HEK293 (cell line): ENCODE measurements around the gene GAPVD1.
A peak's percentile ranks its signal among the peaks of the same experiment; 100 is the strongest.

Experiments used
- CTCF ChIA-PET: fragments of 350-600 bp; formaldehyde crosslinking; extraction: SDS; loops from one replicate; lab custom pipeline; 2021; ENCODE audit warnings: antibody characterized with exemption; lab: Yijun Ruan, JAX
- POLR2A ChIA-PET: fragments of 300-600 bp; formaldehyde crosslinking; extraction: SDS; loops from one replicate; lab custom pipeline; 2020; ENCODE audit warnings: antibody characterized with exemption, inconsistent platforms; lab: Yijun Ruan, JAX
- H3K27ac ChIP-seq: fragments of 200-500 bp; sonication (Bioruptor generic); 2 replicates; pipeline ENCODE4 v1.5.1; 2014; ENCODE audit warnings: low read depth, low read length, control low read depth, inconsistent platforms; ENCODE audit errors: extremely low read depth
- H3K36me3 ChIP-seq, 2 experiments: fragments of 200-500 bp in 1 of 2; sonication (Bioruptor generic) in 1 of 2; 1 replicate in 1 of 2; 2 replicates in 1 of 2; pipeline ENCODE4 v1.5.1; 2014 to 2017; ENCODE audit warnings: inconsistent platforms in 2 of 2, low read length in 2 of 2; ENCODE audit not compliant: control insufficient read depth in 2 of 2, insufficient read depth in 1 of 2
- H3K4me1 ChIP-seq: fragments of 200-500 bp; sonication (Bioruptor generic); 2 replicates; pipeline ENCODE4 v1.5.1; 2014; ENCODE audit warnings: mild to moderate bottlenecking, low read length, inconsistent platforms; ENCODE audit not compliant: control insufficient read depth, insufficient read depth
- H3K4me3 ChIP-seq: 2 replicates; pipeline ENCODE4 v1.5.1; 2011; ENCODE audit warnings: low read depth, mild to moderate bottlenecking, control low read depth, low read length, moderate library complexity
- H3K9me3 ChIP-seq: fragments of 200-500 bp; sonication (Bioruptor generic); 2 replicates; pipeline ENCODE4 v1.5.1; 2014; ENCODE audit warnings: low read depth, low read length, inconsistent platforms; ENCODE audit not compliant: control insufficient read depth, insufficient read depth
- ELK4 ChIP-seq: IDR thresholded peaks from 2 replicates; pipeline ENCODE4 v1.6.1; 2011; ENCODE audit warnings: mild to moderate bottlenecking, low read depth, low read length, borderline replicate concordance
- GLIS1 ChIP-seq: fragments of 450-650 bp; formaldehyde crosslinking; IDR thresholded peaks from 2 replicates; pipeline ENCODE4 v1.5.1; 2016; ENCODE audit warnings: missing biosample characterization, missing genetic modification characterization
- GLIS2 ChIP-seq: fragments of 450-650 bp; formaldehyde crosslinking; IDR thresholded peaks from 2 replicates; pipeline ENCODE4 v1.5.1; 2016; ENCODE audit warnings: missing biosample characterization, missing genetic modification characterization
- WT1 ChIP-seq: fragments of 450-650 bp; formaldehyde crosslinking; IDR thresholded peaks from 2 replicates; pipeline ENCODE4 v1.5.1; 2016; ENCODE audit warnings: missing biosample characterization, missing genetic modification characterization
- YY2 ChIP-seq: fragments of 450-650 bp; formaldehyde crosslinking; IDR thresholded peaks from 2 replicates; pipeline ENCODE4 v1.5.1; 2016; ENCODE audit warnings: missing biosample characterization, missing genetic modification characterization
- ZBTB17 ChIP-seq: fragments of 450-650 bp; formaldehyde crosslinking; IDR thresholded peaks from 2 replicates; pipeline ENCODE4 v1.5.1; 2016; ENCODE audit warnings: missing biosample characterization, missing genetic modification characterization
- ZBTB21 ChIP-seq: fragments of 450-650 bp; formaldehyde crosslinking; IDR thresholded peaks from 2 replicates; pipeline ENCODE4 v1.5.1; 2017; ENCODE audit warnings: missing biosample characterization, missing genetic modification characterization
- ZBTB48 ChIP-seq: fragments of 450-650 bp; formaldehyde crosslinking; IDR thresholded peaks from 2 replicates; pipeline ENCODE4 v1.5.1; 2016; ENCODE audit warnings: missing biosample characterization, missing genetic modification characterization
- ZIC2 ChIP-seq: fragments of 450-650 bp; formaldehyde crosslinking; IDR thresholded peaks from 2 replicates; pipeline ENCODE4 v1.5.1; 2016; ENCODE audit warnings: missing biosample characterization, missing genetic modification characterization
- ZNF121 ChIP-seq: fragments of 450-650 bp; formaldehyde crosslinking; IDR thresholded peaks from 2 replicates; pipeline ENCODE4 v1.5.1; 2016; ENCODE audit warnings: missing biosample characterization, missing genetic modification characterization
- ZNF132 ChIP-seq: fragments of 450-650 bp; formaldehyde crosslinking; IDR thresholded peaks from 2 replicates; pipeline ENCODE4 v1.5.1; 2017; ENCODE audit warnings: missing biosample characterization, missing genetic modification characterization, borderline replicate concordance
- ZNF138 ChIP-seq: fragments of 450-650 bp; formaldehyde crosslinking; IDR thresholded peaks from 2 replicates; pipeline ENCODE4 v1.5.1; 2016; ENCODE audit warnings: missing biosample characterization, missing genetic modification characterization, borderline replicate concordance
- ZNF175 ChIP-seq: fragments of 450-650 bp; formaldehyde crosslinking; IDR thresholded peaks from 2 replicates; pipeline ENCODE4 v1.5.1; 2016; ENCODE audit warnings: missing biosample characterization, missing genetic modification characterization
- ZNF18 ChIP-seq: fragments of 450-650 bp; formaldehyde crosslinking; IDR thresholded peaks from 2 replicates; pipeline ENCODE4 v1.5.1; 2016; ENCODE audit warnings: missing biosample characterization, missing genetic modification characterization
- ZNF350 ChIP-seq: fragments of 450-650 bp; formaldehyde crosslinking; IDR thresholded peaks from 2 replicates; pipeline ENCODE4 v1.5.0; 2017; ENCODE audit warnings: missing biosample characterization, mild to moderate bottlenecking, missing genetic modification characterization
- ZNF394 ChIP-seq: fragments of 450-650 bp; formaldehyde crosslinking; IDR thresholded peaks from 2 replicates; pipeline ENCODE4 v1.5.1; 2016; ENCODE audit warnings: missing biosample characterization, missing genetic modification characterization, mild to moderate bottlenecking, moderate library complexity, borderline replicate concordance
- ZNF513 ChIP-seq: fragments of 450-650 bp; IDR thresholded peaks from 2 replicates; pipeline ENCODE4 v1.5.1; 2018; ENCODE audit warnings: missing biosample characterization, missing genetic modification characterization
- ZNF529 ChIP-seq: fragments of 450-650 bp; formaldehyde crosslinking; IDR thresholded peaks from 2 replicates; pipeline ENCODE4 v1.5.1; 2017; ENCODE audit warnings: missing genetic modification characterization, missing biosample characterization; ENCODE audit not compliant: insufficient replicate concordance
- ZNF544 ChIP-seq: fragments of 450-650 bp; formaldehyde crosslinking; IDR thresholded peaks from 2 replicates; pipeline ENCODE4 v1.5.0; 2017; ENCODE audit warnings: missing biosample characterization, missing genetic modification characterization
- ZNF639 ChIP-seq: fragments of 450-650 bp; formaldehyde crosslinking; IDR thresholded peaks from 2 replicates; pipeline ENCODE4 v1.5.1; 2016; ENCODE audit warnings: missing biosample characterization, missing genetic modification characterization
- ZNF830 ChIP-seq: fragments of 450-650 bp; IDR thresholded peaks from 2 replicates; pipeline ENCODE4 v1.5.0; 2018; ENCODE audit warnings: missing biosample characterization, missing genetic modification characterization, low read depth, mild to moderate bottlenecking, moderate library complexity

Gene GAPVD1

GRCh38 chr9:125332527-125332926 lies 70.9 kb downstream of the GAPVD1 start (continued):
- no peak for TF ChIP-seq ZBTB17
- no peak for TF ChIP-seq ZNF394 (tag by site-specific recombination)
- no peak for TF ChIP-seq YY2 (tag by site-specific recombination)
- no peak for TF ChIP-seq ZNF830 (tag by site-specific recombination)
- no peak for TF ChIP-seq ZBTB48 (tag by site-specific recombination)
- no peak for TF ChIP-seq ZNF639 (tag by site-specific recombination)
- no peak for TF ChIP-seq ZNF18 (tag by site-specific recombination)
- no peak for TF ChIP-seq ELK4

- POLR2A ChIA-PET: interaction anchor here (2.1 kb wide), 1 partner anchor 96 kb away, joined by 10 read pairs; the partner anchor contains the start of gene HSPA5
- H3K9me3 ChIP-seq: no peaks in the 10 kb centered on the region
- CTCF ChIA-PET: interaction anchor here (0.6 kb wide), 1 partner anchor 18 kb away, joined by 3 read pairs; no protein-coding TSS in a partner anchor
- H3K36me3 ChIP-seq: peaks cover 23 to 82% of the 10 kb centered on the region in 2 experiments
- TF ChIP-seq ZNF350 (tag by site-specific recombination): no peak
- TF ChIP-seq ZNF513 (tag by site-specific recombination): 0 out of 2 replicates have a peak, but pooled peaks have one; percentile 17
- no peaks in the 10 kb centered on the region for H3K4me1 ChIP-seq
- no peak overlapping the region for H3K4me3 ChIP-seq
- H3K27ac ChIP-seq: no peak overlapping the region
Measured at GRCh38 chr9:125337236-125337635, 75.6 kb downstream of the GAPVD1 start.

GRCh38 chr9:125338929-125339328 lies 77.3 kb downstream of the GAPVD1 start:
- TF ChIP-seq ZNF121 (tag by site-specific recombination) (peak; percentile 34; the same call in 1 of the 2 replicates), ZNF529 (tag by site-specific recombination) (no peak), ZNF138 (no peak), ZIC2 (tag by site-specific recombination) (0 out of 2 replicates have a peak, but pooled peaks have one; percentile 23), ZNF175 (no peak), ZNF544 (tag by site-specific recombination) (no peak), GLIS2 (tag by site-specific recombination) (no peak), ZNF132 (tag by site-specific recombination) (no peak), WT1 (peak; percentile 99), ELK4 (no peak), GLIS1 (peak; percentile 97), ZBTB21 (tag by site-specific recombination) (no peak)
- Histone ChIP-seq H3K36me3 (peaks cover 14 to 77% of the 10 kb centered on the region in 2 experiments), H3K4me3 (no peak overlapping the region), H3K9me3 (no peaks in the 10 kb centered on the region), H3K27ac (no peak overlapping the region), H3K4me1 (0 out of 2 replicates have a peak, but pooled peaks cover under 1% of the 10 kb centered on the region)
- POLR2A ChIA-PET: no interaction called here
- CTCF ChIA-PET: no interaction called here
